ENCODE measurements around the gene RIPOR3. TPM values are rescaled to one million over a fixed set of nuclear protein-coding genes. Genes with fewer than 3 reads are reported as not detected.
"Not testable (repeated sequence)": the region's sequence is repeated elsewhere in the genome, so short reads cannot be mapped to it uniquely, and the experiment has no call there.

Gene RIPOR3
- total RNA-seq, 1 experiment from 2014 or later: 0.07 TPM

DNA sequence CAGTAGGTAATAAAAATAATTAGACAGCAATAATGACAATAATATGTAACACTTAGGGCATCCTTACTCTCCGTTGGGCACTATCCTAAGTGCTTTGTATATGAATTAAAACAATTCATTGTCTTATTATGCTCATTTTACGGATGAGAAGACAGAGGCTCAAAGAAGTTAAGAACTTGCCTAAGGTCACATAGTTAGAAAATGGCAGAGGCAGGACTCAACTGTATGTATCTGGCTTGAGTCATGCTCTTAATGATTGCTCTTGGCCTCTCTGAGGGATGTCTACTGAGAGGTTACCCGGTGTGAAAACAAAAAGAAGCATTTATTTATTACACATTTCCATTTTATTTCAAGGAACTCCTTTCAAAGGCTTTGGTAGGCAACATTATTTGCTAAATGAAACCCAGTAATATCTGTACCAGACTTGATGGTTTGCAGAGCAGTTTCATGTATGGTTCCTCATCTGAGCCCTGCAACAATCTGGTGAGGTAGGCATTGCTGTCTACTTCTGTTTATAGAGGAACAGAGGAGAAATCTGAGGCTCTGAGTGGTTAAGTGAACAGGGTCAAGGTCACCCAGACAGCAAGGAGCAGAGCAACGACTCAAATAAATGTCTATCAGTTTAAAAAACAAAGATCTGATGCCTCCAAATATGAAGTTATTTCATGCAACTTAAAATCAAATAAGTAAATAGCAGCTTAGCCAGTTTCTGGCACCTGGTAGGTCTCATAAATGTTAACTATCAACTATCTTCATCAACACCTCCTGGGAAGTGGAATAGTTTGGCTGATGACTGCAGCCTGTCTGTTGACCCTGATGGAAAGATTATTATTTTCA lies 35.8 kb upstream of the RIPOR3 start:
- no peak overlapping the region for H3K4me3 ChIP-seq
- DNase-seq: no peak
- no peaks in the 10 kb centered on the region for H3K36me3 ChIP-seq
- no peaks in the 10 kb centered on the region for H3K27me3 ChIP-seq
- H3K9me3 ChIP-seq: no peaks in the 10 kb centered on the region

DNA sequence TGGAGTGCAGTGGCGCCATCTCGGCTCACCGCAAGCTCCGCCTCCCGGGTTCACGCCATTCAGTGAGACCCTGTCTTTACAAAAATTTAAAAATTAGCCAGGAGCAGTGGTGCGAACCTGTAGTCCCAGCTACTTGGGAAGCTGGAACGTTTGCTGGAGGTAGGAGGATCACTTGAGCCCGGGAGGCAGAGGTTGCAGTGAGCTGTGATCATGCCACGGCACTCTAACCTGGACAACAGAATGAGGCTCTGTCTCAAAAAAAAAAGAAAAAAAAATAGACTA lies 34.3 kb upstream of the RIPOR3 start:
- no peaks in the 10 kb centered on the region for H3K27me3 ChIP-seq
- no peak overlapping the region for H3K4me3 ChIP-seq
- no peaks in the 10 kb centered on the region for H3K9me3 ChIP-seq
- DNase-seq: no peak
- H3K36me3 ChIP-seq: no peaks in the 10 kb centered on the region

DNA sequence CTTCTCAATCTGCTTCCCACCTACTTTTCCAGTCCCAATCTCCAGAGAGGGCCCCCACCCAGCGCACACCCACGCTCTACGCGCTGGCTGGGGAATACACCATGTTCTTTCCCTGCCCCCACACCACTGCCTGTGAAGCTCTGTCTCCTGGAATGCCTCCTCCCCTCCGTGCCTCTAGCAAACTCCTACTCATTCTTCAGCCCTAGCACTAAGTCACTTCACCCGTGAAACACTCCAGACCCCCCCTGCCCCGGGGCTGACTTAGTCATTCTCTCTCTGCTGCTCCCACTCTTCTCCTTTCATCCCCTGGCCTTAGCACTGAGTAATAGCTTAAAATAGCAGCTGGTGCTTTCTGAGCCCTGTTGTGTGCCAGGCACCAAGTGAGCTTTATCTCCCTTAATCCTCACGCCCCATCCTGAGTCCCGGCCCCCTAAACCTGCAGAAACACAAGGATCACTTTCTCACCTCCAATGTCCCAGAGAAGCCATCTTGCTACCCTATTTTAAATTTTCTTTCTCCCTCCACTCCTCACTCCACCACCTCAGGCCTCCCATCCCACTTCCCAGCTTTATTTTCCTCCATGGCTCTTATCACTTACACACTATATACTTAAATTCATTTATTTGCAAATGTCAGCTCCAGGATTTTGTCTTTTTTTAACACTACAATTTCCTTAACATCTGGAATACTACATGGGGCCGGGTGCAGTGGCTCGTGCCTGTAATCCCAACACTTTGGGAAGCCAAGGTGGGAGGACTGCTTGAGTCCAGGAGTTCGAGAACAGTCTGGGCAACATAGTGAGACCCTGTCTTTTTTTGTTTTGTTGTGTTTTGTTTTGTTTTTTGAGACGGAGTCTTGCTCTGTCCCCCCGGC lies 33.7 kb upstream of the RIPOR3 start:
- H3K36me3 ChIP-seq: no peaks in the 10 kb centered on the region
- no peak overlapping the region for H3K4me3 ChIP-seq
- DNase-seq: peak; percentile 99
- H3K27me3 ChIP-seq: no peaks in the 10 kb centered on the region
- no peaks in the 10 kb centered on the region for H3K9me3 ChIP-seq

DNA sequence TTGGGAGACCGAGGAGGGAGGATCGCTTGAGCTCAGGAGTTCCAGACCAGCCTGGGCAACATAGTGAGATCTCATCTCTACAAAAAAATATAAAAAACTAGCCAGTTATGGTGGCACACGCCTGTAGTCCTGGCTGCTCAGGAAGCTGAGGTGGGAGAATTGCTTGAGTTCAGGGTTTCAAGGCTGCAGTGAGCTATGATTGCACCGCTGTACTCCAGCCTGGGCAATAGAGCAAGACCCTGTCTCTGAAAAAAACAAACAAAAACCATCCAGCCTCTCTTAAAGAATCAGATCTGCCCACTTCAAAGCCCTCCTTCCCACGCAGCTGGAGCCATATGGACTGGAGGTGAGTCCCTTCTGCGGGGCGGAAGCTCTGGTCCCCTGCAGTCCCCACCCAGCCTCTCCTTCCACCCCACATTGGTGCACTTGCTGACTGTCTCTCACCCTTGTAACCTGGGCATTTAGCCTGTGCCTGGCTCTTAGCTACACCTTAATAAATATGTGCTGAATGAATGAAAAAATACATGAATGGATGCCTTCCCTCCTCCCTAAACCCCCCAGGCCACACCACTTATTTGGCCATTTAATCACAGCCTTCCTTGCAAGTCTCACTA lies 32.9 kb upstream of the RIPOR3 start:
- Histone ChIP-seq H3K36me3 (no peaks in the 10 kb centered on the region), H3K4me3 (no peak overlapping the region)
- no peak for DNase-seq

DNA sequence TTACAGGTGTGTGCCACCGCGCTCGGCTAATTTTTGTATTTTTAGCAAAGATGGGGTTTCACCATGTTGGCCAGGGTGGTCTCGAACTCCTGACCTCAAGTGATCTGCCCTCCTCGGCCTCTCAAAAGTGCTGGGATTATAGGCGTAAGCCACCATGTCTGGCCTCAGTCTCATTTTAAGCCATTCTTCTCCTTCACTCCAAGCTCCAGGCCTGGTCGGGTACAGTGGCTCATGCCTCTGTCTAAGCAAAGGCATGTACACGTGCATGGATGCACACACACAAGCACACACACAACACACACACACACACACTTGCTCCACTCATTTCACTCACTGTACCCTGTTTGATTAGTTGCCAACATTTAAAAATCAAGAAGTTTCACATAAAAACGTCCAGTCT lies 32.3 kb upstream of the RIPOR3 start:
- Histone ChIP-seq H3K9me3 (no peaks in the 10 kb centered on the region), H3K27me3 (no peaks in the 10 kb centered on the region), H3K4me3 (no peak overlapping the region), H3K36me3 (no peaks in the 10 kb centered on the region)
- DNase-seq: no peak

More for the DNA sequence above, 32.9 kb upstream of the RIPOR3 start:
- no peaks in the 10 kb centered on the region for H3K27me3 ChIP-seq
- no peaks in the 10 kb centered on the region for H3K9me3 ChIP-seq

DNA sequence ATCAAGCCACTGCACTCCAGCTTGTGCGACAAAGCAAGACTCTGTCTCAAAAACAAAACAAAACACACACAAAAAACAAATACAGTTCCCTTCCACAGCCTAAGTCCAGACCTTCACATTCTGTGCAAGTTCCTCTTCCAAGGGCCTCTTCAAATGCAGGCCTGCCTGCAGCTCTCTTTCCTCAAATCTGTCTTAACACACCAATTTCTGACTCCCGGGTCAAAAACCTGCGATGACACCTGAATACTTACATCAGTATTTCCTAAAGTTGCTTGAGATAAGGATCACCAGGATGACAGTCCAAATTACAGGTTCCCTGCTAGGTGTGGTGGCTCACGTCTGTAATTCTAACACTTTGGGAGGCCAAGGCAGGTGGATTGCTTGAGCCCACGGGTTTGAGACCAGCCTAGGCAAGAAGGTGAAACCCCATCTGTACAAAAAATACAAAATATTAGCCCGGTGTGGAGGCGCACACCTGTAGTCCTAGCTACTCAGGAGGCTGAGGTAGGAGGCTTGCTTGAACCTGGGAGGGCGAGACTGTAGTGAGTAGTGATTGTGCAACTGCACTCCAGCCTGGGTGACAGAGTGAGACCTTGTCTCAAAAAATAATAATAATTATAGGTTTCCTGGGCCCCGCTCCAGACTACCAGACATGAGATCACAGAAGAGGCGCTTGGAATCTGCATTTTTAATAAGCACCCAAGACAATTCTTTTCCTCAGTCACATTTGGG lies 31.2 kb upstream of the RIPOR3 start:
- no peaks in the 10 kb centered on the region for H3K9me3 ChIP-seq
- DNase-seq: no peak
- no peak overlapping the region for H3K4me3 ChIP-seq
- no peaks in the 10 kb centered on the region for H3K27me3 ChIP-seq
- H3K36me3 ChIP-seq: no peaks in the 10 kb centered on the region

DNA sequence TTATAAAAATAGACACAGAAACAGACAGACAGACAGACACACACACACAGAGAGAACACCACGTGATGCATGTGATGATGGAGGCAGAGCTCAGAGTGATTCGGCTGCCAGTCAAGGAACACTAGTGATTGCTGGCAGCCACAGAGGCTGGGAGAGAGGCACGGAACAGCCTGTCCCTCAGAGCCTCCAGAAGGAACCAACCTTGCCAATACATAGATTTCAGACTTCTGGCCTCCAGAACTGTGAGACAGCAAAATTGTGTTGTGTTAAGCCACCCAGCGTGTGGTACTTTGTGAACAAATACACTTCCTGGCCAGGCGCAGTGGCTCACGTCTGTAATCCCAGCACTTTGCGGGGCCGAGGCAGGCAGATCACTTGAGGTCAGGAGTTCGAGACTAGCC lies 30.5 kb upstream of the RIPOR3 start:
- DNase-seq: no peak
- H3K4me3 ChIP-seq: no peak overlapping the region
- H3K27me3 ChIP-seq: no peaks in the 10 kb centered on the region
- H3K9me3 ChIP-seq: no peaks in the 10 kb centered on the region
- no peaks in the 10 kb centered on the region for H3K36me3 ChIP-seq

DNA sequence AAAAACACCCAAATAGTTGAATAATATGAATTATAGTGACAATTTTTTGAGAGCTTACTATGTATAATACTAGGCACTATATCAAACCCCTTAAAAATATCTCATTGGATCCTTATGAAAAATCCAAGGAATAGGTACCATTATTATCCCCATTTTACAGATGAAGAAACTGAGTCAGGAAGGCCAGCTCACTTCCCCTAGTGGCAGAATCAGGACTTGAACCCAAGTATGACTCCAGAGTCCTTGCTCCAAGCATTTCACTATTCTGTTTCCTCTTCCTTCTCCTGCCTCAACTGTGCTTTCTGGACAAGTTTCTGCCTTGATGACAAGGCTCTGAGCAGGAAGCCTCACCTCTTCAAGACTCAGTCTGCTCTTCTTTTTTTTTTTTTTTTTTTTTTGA lies 29.2 kb upstream of the RIPOR3 start:
- DNase-seq: no peak
- H3K9me3 ChIP-seq: no peaks in the 10 kb centered on the region
- no peak overlapping the region for H3K4me3 ChIP-seq
- no peaks in the 10 kb centered on the region for H3K36me3 ChIP-seq
- H3K27me3 ChIP-seq: no peaks in the 10 kb centered on the region

DNA sequence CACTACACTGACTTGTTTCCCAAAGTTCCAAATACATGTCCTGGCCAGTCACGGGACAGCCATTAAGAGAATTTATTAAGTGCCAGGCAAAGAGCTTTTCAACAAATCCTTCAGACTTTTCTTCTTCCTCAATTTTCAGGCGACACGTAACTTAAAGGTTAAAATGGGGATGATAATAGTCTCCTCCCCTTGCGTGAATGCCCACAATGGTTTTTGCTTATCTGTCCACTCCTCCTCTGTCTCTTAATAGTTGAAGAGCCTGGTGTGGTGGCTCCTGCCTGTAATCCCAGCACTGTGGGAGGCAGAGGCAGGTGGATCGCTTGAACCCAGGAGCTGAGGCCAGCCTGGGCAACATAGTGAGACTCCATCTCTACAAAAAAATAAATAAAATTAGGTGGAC lies 28.7 kb upstream of the RIPOR3 start:
- no peaks in the 10 kb centered on the region for H3K27me3 ChIP-seq
- H3K9me3 ChIP-seq: no peaks in the 10 kb centered on the region
- no peak for DNase-seq
- no peaks in the 10 kb centered on the region for H3K36me3 ChIP-seq
- no peak overlapping the region for H3K4me3 ChIP-seq

DNA sequence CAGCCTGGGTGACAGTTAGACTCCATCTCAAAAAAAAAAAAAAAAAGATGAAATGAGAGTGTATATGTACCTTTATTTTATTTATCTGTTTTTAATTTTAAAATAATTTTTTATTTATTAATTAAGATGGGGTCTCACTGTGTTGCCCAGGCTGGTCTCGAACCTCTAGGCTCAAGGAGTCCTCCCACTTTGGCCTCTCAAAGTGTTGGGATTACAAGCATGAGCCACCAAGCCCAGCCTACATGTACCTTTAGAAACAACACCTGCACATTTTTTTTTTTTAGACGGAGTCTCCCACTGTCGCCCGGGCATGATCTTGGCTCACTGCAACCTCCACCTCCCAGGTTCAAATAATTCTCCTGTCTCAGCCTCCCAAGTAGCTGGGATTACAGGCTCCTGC lies 28.0 kb upstream of the RIPOR3 start:
- Histone ChIP-seq H3K4me3 (no peak overlapping the region), H3K27me3 (no peaks in the 10 kb centered on the region), H3K36me3 (no peaks in the 10 kb centered on the region), H3K9me3 (no peaks in the 10 kb centered on the region)
- DNase-seq: no peak

DNA sequence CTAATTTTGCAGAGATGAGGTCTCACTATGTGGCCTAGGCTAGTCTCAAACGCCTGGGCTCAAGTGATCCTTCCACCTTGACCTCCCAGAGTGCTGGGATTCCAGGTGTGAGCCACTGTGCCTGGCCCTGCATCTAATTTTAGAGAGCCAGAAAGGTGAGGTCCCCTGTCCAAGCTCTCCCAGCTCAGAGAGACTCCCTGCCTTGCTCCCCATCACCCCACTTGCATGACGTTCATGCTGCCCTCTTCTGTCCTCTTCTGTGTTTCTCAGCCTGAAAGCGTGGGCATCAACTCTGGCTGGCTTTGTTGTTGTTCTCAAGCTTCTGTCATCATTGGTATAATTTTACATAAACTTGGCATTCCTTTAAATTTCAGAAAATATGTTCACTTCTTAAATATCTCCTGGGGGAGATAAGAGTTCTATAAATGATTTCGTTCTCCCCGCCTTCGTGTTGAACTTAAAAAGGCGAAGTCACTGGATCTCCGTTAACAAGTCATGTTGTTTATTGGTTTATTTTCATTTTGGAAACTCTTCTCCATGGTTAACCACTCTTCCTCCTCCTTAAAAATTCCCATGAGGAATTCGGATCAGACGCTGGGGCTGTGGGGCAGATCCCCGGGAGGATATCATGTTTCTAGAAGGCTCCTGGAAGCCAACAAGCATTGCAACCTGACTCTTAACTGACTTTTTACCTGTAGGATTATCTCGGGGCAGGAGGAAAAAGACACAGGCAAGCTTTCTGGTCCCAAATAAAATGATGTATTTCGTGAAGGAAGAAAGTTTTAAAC lies 26.8 kb upstream of the RIPOR3 start:
- Histone ChIP-seq H3K4me3 (no peak overlapping the region), H3K9me3 (no peaks in the 10 kb centered on the region), H3K36me3 (no peaks in the 10 kb centered on the region), H3K27me3 (no peaks in the 10 kb centered on the region)
- peak; percentile 30 for DNase-seq

DNA sequence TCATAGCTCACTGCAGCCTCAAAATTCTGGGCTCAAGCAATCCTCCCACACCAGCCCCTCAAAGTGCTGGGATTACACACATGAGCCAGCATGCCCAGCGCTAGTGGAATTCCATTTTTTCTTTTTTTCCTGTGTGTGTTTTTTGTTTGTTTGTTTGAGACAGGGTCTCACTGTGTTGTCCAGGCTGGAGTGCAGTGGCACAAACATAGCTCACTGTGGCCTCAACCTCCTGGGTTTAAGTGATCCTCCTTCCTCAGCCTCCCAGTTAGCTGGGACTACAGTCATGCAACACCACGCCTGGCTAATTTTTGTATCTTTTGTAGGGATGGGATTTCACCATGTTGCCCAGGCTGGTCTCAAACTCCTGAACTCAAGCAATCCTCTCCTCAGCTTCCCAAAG lies 26.0 kb upstream of the RIPOR3 start:
- Histone ChIP-seq H3K27me3 (no peaks in the 10 kb centered on the region), H3K36me3 (no peaks in the 10 kb centered on the region), H3K9me3 (no peaks in the 10 kb centered on the region), H3K4me3 (no peak overlapping the region)
- DNase-seq: no peak

DNA sequence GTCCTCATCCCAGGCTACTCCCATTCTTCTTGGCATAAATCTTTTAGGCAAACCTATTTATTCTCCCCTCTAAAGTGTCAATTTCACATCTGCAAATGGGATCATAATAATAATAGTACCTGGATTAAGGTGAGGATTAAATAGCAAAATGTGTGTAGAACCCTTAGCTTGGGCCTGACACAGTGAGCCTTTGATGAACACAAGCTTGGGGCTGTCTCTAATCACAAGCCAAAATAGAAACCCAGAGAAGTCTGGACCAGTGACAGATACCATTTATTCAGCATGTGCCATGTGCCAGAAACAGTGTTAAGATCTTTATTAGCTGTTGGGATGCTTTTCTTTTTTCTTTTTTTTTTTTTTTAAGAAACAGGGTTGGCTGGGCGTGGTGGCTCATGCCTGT lies 25.2 kb upstream of the RIPOR3 start:
- H3K9me3 ChIP-seq: no peaks in the 10 kb centered on the region
- H3K36me3 ChIP-seq: no peaks in the 10 kb centered on the region
- no peak overlapping the region for H3K4me3 ChIP-seq
- DNase-seq: no peak
- no peaks in the 10 kb centered on the region for H3K27me3 ChIP-seq

DNA sequence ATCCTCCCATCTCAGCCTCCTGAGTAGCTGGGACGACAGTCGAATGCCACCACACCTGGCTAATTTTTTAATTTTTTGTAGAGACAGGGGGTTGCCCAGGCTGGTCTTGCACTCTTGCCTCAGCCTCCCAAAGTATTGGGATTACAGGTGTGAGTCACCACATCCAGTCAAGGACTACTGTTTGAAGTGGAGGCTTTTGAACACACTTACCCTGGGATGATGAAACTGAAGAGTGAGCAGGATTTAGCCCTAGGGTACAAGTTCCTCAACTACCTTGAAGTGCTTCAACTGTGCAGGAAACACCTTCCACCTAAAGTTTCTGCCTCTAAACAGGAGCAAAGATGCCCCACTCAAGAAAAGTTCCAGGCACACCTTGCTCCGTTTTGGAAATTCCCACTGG lies 24.4 kb upstream of the RIPOR3 start:
- H3K27me3 ChIP-seq: no peaks in the 10 kb centered on the region
- no peaks in the 10 kb centered on the region for H3K9me3 ChIP-seq
- no peak for DNase-seq
- no peak overlapping the region for H3K4me3 ChIP-seq
- H3K36me3 ChIP-seq: no peaks in the 10 kb centered on the region

DNA sequence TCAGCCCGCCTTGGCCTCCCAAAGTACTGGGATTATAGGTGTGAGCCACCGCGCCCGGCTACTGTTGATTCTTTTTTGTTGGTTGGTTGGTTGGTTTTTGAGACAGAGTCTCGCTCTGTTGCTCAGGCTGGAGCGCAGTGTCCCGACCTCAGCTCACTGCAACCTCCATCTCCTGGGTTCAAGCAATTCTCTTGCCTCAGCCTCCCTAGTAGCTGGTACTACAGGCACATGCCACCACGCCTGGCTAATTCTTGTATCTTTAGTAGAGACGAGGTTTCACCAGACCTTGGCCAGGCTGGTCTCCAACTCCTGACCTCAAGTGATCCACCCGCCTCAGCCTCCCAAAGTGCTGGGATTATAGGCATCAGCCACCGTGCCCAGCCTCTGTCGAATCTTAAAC lies 23.1 kb upstream of the RIPOR3 start:
- H3K27me3 ChIP-seq, H3K36me3 ChIP-seq, DNase-seq, H3K9me3 ChIP-seq, H3K4me3 ChIP-seq: not testable (repeated sequence)

DNA sequence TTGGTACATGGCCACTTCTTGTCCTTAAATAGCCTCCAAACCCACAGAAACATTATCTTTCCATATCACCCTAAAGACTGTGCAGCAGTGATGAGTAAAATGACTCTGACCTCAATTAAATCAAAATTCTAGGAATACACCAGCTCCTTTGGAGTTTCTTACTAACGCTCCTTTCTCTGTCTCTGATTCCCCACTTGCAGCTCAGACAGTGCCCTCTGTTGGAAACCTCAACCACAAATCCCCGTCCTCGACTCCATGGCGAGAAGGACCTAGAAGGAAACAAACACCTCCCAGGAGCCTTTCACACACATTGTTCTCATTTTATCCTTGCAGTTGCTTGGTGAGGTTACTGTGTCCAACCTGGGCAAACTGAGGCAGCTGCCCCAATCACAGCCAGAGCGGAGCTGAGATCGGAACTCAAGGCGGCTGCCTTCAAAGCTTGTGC lies 22.3 kb upstream of the RIPOR3 start:
- no peak for DNase-seq
- Histone ChIP-seq H3K27me3 (no peaks in the 10 kb centered on the region), H3K9me3 (no peaks in the 10 kb centered on the region), H3K36me3 (no peaks in the 10 kb centered on the region), H3K4me3 (no peak overlapping the region)

Measured in MG63 (cell line).